GM19025 (cell line): Measurements from ENCODE around the gene PRPH.
"Not testable (repeated sequence)": the region's sequence is repeated elsewhere in the genome, so short reads cannot be mapped to it uniquely, and the experiment has no call there.

Experiments
- ATAC-seq: cut with Tn5 transposase; IDR thresholded peaks from one replicate; pipeline ENCODE4 v1.9.1; 2021; ENCODE audit warnings: mild to moderate bottlenecking, low read depth, moderate library complexity; ENCODE audit not compliant: unreplicated experiment

The PRPH gene

DNA sequence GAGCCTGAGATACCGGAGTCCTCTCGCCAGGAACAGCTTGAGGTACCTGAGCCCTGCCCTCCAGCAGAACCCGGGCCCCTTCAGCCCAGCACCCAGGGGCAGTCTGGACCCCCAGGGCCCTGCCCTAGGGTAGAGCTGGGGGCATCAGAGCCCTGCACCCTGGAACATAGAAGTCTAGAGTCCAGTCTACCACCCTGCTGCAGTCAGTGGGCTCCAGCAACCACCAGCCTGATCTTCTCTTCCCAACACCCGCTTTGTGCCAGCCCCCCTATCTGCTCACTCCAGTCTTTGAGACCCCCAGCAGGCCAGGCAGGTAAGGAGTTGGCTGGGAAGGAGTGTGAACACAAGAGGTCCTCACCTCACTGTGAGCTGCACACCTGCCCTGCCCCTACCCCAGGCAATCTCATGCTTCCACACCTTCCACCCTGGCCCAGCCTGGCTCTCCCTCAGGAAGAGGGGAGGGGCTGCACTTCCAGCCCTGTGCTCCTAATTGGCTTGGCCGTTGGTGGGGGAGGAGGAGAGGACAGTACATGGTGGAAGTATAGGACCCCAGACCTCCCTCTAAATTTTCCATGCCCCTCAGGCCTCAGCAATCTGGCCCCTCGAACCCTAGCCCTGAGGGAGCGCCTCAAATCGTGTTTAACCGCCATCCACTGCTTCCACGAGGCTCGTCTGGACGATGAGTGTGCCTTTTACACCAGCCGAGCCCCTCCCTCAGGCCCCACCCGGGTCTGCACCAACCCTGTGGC lies 35.9 kb downstream of the PRPH start:
- ATAC-seq, result no peak

DNA sequence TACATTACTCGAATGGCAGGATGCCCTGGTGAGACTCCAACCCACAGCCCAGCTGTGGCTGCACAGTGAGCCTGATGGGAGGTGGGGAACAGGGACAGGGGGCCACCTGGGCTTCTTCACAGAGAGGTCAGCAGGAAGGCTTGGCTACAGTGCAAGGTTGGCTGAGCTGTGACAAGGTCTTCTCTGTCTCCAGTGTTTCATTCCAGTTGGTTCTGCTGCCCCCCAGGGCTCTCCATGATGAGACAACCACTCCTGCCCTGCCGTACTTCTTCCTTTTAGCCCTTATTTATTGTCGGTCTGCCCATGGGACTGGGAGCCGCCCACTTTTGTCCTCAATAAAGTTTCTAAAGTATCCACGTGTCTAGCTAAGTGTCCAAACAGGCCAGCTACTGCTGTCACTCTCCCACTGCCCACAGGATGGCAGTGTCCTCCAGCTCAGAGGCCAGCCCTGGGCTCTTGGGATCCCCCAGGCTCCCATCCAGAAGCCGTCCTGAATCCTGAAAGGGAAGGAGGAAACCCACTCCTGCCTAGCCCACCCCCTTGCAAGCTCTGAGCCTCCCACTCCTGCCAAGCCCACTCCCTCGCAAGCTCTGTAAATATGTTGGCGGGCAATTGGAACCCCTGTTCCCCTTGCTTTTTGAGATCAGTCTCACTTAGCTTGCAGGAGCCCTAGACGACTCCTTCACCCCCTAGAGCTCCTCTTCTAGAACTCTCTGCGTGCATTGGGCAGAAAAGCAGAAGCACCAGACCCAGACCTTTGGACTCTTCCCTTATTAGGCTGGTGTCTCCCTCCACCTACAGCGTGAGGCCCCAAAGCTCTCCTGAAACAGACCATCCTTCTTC lies 36.7 kb downstream of the PRPH start:
- ATAC-seq, result no peak

DNA sequence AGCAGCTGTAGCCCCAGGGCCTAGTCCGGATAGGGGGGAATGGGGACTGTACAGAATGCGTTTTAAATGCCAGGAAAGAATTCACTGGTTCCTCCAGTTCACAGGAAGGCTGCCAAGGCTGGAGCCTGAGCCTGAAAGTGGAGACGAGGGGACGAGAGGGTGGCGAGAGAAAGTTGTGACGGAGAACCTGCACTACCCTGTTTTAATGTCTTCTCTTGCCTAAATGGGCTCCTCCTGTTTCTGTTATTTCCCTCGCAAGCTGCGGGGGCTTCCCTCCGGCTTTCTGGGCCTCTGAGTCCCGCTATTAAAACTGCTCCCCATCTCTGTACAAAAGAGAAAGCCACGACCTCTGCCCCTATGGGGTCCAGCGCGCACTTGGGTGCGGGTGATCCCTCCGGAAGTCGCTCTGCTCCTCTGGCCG lies 37.5 kb downstream of the PRPH start:
- ATAC-seq, result no peak

DNA sequence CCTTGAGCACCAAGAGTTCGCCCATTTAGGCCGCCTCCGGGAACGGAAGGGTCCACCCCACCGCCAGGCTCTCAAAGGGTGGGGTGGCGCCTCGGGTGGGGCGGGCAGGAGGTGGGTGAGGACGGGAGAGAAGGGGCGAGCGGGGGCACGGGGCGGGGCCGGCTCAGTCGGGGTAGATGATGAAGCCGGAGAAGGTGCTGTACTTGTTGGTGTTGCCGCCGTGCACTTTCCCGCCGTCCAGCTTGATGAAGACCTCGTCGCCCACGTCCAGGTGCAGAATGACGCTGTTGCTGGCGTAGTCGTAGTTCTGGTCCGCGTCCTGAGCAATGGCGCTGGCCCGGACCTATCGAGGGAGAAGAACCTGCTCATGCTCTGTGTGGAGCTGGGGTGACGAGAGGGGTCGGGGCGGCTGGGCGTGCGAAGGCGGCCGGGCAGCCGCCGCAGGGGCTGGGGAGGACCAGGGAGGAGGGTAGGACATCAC lies 38.0 kb downstream of the PRPH start:
- ATAC-seq, result no peak

DNA sequence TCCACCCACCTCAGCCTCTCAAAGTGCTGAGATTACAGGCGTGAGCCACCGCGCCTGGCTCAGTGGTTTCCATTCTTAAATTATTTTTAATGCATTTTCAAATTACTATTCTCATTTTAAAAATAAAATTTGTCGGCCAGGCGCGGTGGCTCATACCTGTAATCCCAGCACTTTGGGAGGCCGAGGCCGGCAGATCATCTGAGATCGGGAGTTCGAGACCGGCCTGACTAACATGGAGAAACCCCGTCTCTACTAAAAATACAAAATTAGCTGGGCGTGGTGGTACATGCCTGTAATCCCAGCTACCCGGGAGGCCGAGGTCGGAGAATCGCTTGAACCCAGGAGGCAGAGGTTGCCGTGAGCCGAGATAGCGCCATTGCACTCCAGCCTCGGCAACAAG lies 38.8 kb downstream of the PRPH start:
- ATAC-seq, result not testable (repeated sequence)

DNA sequence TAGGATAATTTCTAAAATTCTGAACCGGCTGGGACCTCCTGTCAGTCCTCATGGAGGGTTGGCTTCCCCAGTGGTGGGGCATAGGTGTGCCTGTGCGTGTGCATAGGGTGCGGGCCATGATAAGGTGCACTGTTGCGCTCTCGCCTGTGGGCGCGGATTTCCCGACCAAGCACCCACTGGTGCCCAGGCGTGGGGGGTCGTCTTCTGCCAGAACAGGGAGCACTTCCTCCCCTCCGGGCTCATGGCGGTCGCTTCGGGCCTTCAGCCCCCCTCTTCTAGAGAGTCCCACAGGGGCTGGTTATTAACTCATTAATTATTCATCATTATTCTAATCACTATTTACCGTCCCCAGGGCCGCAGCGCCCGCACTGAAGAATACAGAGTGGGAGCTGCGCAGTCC lies 39.3 kb downstream of the PRPH start:
- no peak for ATAC-seq

DNA sequence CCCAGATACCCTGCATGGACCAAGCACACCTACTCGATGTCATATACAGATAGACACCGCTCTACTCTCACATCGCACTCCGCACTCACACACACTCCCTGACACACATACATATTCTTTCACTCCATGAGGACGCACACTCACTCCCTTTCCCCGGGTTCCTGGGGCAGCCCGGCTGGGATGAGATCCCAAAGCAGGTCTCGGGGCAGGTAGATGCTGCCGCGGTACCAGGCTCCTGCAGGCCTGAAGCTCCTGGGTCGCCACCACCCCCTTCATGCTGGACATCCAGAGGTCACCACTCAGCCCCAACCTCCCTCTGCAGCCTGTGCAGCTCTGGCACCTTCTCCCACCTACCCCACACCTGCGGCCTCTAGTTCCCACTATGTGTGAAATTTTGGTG lies 39.7 kb downstream of the PRPH start:
- ATAC-seq, result no peak

DNA sequence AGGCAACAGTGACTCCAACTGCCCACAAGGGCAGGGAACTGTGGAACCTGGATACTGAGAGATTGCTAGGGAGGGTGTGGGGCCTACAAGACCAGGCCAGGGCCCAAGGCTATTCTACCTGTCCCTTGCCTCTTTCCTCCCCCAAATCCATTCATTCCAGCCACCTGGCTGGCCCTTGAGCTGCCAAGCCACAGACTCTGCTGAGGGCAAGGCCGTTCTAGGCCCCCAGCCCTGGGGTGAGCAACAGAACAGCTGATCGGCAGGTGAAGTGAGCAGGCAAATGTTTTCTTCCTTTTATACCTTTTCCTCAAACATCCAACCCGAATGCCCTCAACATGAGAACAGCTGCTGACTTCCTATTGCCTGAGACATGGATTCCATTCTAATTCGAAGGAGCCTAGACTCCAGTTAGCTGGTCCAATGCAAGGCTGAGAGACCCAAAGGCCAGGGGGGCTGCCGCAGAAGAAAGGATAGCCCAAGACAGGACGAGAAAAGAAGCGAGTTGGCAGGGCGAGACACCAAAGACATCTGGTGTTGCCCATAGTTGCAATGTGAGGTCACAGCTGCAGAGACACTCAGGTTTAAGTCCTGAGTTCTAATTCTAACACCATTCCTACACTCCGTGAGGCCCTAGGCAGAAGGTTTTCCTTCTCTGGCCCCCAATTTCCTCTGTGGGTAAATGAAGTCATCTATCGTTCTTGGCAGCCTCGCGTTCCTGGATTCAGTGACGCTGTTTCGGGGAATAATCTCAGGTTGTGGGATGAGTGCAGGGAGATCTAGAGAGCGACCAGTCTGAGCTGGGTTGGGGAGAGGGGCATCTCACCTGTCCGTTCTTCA lies 40.4 kb downstream of the PRPH start:
- no peak for ATAC-seq

DNA sequence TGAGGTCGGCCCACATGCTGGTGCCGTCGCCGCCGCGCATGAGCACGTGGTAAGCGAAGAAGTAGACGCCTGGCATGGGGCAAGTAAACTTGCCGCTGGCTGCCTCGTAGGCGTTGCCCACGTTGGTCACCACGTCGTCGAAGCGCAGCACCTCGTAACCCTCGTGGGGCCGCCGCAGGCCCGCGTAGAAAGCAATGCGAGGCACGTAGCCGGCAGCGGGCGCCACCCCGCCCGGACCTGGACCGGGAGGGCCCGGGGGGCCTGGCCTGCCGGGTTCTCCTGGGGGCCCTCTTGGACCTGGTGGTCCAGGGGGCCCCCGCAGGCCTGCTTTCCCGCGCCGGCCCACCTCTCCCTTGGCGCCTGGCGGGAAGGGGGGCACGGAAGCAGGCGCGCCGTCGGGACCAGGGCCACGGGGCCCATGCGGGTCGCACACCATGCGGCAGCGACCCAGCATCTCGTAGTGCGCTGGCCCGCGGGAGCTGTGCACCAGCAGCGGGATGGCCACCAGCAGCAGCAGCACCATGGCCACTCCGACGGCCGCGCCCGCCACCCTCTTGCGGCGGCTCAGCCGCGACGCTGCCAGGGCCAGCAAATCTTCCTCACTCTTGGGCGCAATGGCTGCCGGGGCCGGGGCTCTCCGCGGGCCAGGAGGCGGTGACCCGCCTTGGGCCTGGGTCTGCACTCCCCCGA lies 41.2 kb downstream of the PRPH start:
- no peak for ATAC-seq

DNA sequence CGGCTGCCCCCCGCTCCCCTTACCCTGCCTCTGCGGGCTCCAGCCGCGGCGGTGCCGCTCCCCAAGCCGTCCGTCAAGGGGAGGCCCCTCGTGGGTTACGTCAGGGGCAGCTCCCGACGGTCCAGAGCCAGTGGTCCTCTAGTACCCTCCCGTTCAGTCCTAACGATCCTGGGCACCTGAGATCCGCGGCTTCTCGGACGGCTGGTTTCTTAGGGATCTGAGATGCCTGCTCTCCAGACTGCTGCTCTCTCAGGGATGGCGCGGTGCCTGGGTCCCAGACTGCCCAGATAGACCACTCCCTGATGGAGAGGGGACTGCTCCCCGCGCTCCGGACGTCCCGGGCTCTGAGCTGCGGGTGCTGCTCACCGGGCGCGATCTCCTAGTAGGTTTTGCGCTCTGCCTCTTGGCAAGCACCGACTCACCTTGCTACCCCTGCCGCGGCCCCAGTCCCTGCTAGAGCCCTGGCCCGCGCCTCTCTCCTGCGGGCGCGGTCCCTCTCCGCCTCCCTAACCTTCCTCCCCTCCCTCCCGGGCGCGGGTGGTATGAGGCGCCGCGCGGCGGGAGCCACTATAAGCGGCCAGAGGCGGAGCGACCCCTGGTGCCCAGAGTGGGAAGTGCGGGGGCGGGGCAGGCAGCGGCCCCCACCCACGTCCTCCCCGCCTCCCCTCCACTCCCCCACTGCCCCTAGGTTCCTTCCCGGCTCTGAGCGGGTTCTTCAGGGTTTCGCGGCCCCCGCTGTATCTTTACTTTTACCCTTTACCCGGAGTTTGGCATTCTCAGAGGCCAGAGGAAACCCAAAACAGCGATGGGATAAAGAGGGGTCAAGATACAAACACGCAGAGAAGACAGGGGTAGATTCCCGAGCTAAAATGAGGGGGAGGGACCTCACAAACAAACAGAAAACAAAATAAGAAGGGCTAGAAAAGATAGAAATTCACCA lies 42.0 kb downstream of the PRPH start, which contains the start of gene C1QL4:
Gene C1QL4 (minus strand): TSS at position 544 of the 940 bp plus-strand sequence. CDS start 711 bp downstream, outside the sequence.
- ATAC-seq, result peak; percentile 73

DNA sequence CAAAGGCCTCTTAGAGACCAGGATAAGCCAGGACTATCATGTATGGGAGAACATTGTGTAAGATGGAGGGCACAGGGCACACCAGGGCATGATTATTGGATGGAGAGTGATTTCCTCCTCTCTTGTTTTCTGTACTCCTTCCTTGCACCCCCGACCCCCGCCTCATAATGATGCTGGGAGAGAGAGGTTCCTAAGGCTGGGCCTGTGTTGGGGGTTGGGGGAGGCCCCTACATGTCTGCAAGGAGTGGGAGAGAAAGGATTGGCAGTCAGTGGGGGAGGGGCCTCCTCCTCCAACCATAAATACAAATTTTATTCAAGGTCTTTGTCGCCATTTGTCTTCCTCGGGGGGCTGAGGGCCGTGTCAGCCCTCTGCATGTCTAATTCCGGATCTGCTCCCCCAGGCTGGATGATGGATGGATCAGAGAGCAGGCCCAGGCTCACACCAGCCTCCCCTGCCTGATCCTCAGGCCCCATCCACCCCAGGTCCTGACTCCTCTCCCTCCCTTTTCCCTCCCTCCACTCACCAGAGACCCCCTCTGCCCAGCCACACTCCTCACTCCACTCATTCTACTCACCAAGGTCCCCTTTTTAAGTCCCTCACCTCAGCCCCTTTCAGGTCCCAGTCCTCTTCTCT lies 44.0 kb downstream of the PRPH start:
- no peak for ATAC-seq

DNA sequence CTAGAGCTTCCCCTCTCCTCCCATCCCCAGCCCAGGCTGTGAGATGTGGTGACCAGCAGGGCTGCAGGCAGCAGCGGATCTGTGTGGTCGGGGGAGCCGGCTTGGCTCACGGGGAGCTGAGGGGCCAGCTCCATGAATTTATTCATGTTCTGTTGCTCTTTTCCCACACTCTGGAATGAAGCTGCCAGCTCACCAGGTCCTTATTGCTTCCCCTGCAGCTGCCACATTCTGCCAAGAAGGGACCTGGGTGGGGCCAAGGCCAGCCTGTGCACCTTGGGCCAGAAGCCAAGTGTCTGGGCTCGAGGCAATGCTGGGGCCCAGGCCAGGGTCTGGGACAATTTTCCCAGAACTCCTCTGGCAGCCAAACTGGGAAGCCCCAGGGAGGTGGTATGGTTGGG lies 44.5 kb downstream of the PRPH start:
- no peak for ATAC-seq

DNA sequence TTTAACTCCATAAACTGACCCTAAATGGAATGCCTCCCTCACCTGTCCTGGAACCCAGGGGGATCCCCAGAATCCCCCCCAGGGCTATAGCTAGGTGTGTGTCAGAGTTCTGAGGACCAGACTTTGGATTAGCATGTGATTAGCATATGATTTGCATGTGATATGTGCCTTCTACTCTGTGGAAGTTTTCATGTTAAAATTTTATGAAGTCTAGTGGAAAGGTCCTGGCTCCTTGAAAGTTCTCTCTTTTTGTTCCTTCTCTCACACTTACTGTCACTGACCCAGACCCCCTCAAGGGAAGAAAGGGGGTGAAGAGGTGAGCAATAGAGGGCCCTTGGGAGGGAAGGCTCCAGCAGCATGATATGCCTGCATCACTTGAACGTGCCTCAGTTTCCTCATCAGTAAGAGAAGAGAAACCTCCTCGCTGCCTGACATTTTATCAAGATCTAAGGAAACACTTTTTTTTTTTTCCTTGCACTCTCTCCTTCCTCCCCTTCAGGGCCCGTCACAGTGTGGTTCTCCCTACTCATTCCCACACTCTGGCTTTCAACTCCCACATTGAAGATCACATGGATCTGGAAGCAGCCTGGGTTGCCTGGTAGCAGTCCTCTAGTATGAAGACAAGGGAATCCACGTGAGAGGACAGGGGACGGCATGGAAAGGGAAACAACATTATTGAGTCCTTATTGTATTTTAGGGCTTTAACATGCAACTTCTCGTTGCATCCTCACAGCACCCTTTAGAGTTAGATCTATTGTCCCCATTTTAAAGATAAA lies 45.3 kb downstream of the PRPH start:
- ATAC-seq, result no peak

DNA sequence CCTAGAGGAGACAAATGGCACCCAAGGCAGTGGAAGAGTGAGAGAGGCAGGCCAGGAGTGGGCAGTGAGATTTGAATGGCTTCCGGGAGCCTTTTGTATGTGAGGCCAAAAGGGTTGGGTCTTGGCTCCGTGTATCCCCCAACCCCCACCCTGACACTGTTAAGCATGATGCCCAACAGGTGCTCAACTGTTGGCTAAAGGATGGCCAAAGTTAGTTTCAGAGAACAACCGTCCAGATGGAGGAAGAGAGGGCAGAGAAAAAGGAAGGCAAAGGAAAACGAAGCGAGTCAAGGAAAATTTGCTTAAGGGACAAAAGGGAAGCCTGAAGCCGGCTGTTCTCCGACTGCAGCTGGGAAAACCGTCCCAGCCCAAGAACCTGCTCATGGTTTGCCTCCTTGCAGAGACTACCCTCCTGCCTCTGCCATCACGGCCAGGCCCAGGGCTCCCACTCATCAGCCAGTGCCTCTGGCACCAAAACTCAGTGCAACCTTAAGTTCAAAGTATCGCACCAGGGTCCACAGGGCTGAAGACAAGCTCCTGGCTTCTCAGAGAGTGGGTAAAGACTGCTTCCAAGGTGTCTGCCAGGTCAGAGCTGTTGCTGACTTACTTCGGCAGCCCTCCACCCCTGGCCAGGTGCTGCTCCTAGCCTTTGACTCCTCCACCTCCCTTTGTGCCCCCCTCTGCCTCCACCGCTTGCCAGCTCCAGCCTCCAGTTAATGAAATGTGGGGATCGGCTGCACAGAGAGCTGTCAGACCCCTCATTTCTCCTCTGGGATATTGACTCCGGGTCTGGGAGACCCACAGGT lies 46.2 kb downstream of the PRPH start:
- ATAC-seq, result no peak

DNA sequence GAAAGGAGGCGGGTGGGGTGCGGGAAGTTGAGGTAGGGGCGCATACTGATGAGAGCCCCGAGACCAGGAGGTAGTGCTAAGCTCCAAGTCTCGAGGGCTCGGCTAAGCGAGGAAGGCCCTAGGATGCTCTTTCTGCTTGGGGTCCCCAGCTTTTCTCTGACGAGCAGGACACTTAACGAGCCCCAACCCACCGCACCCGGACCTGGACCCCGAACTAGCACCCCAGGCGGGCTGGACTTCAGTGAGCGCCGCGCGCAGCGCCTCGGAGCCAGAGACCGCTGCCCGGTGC lies 46.8 kb downstream of the PRPH start:
- ATAC-seq, result no peak

DNA sequence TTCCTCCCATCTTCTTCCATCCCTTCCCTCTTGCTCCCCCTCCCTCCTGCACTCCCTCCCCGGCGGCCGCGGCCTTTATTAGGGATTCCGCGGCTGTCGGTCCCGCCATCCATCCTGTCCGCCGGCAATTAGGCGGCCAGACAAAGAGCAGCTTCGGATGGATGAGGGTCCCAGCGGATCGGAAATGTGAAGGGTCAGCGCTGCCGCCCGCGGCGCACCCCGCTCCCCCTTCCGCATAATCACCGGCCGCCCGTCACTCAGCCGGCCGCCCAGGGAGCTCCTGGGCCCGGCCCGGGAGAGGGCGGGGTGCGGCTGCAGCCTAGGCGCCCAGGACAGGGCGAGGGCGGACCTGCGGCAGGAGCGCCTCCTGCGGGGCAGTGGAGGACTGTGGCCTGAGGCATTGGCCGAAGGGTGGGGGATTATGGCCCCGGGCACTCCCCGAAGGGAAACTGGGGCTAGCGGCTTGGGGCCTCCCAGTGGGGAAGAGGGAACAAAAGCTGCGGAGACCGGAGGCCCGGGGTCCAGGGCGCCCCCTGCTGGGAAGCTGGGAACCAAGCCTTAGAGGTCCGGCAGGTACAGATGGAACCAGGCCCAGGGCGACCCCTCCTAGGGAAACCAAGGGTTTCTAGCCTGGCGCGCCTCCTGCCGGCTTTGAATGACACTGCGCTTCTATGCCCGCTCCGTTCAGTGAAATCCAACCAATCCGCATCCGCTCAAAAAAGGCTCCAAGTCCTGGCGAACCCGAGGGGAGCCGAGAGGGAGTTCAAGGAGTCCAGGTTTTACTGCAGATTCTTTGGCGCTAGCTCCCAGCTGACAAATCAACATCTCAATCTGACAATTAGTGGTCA lies 47.3 kb downstream of the PRPH start:
- ATAC-seq, result peak; percentile 37
